KBM-7 (cell line): Measurements from ENCODE around the gene FREM3.
A peak's percentile ranks its signal among the peaks of the same experiment; 100 is the strongest.
"Not testable (repeated sequence)": the region's sequence is repeated elsewhere in the genome, so short reads cannot be mapped to it uniquely, and the experiment has no call there.

ENCODE experiments used
- DNase-seq: peaks from one replicate; pipeline ENCODE4 v3.0.0-alpha.2; 2015
- in situ Hi-C: fragments of 300-500 bp; cut with MboI; formaldehyde crosslinking; loops from 2 replicates; pipeline ENCODE4 v1.14.3; 2020; ENCODE audit warnings: low sequenced_read_pairs, low pct_unique_long_range_greater_than_20kb, mixed read lengths

The FREM3 gene

DNA sequence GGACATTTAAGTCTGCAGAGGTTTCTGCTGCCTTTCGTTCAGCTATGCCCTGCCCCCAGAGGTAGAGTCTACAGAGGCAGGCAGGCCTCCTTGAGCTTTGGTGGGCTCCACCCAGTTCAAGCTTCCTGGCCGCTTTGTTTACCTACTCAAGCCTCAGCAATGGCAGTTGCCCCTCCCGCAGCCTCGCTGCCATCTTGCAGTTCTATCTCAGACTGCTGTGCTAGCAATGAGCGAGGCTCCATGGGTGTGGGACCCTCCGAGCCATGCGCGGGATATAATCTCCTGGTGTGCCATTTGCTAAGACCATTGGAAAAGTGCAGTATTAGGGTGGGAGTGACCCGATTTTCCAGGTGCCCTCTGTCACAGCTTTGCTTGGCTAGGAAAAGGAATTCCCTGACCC, 26.8 kb downstream of the FREM3 start:
- in situ Hi-C loops, DNase-seq: not testable (repeated sequence)

DNA sequence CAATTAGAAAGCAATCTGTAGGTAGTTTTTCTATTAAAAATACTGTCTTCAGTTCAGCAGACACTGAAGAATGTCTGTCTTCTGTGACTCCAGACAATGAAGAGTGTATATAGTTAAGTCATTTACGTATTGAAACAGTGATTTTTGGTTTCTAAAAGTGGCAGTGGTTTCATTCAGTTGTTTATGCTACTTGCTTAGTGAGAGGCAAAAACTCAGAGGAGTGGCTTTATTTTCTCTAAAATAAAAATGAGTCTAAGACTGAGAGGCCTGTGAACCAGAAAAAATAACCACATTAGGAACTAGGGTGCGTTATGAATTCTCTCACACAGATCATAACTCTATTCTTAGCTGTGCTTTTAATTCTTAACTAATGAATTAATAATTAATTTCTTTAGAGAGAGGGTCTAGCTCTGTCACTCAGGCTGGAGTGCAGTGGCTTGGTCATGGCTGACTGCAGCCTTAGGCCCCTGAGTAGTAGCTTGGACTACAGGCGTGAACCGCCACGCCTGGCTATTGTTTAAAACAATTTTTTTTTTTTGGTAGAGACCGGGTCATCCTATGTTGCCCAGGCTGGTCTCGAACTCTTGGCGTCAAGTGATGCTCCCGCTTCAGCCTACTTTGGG, 31.4 kb downstream of the FREM3 start:
- in situ Hi-C loops, result no loop called here
- DNase-seq, result no peak

GRCh38 chr4:143667461-143667860, 33.0 kb downstream of the FREM3 start:
- DNase-seq, result peak; percentile 43
- in situ Hi-C loops, result no loop called here

DNA sequence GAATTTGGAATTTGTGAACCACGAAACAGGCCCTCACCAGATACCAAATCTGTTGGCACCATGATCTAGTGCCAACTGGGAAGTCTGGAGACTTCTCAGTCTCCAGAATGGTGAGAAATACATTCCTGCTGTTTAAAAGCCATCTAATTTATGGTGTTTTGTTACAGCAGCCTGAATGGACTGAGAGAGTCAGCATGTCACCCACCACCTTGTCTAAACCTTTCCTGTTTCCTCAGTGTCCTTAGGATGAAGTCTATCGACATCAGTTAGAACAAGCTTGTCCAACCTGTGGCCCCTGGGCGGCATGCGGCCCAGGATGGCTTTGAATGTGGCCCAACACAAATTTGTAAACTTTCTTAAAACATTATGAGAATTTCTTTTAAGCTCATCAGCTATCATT, 42.1 kb downstream of the FREM3 start:
- in situ Hi-C loops, result no loop called here
- DNase-seq, result no peak

- no peak for DNase-seq
- in situ Hi-C loops, result no loop called here
Observed at GRCh38 chr4:143654571-143654970, 45.9 kb downstream of the FREM3 start.

DNA sequence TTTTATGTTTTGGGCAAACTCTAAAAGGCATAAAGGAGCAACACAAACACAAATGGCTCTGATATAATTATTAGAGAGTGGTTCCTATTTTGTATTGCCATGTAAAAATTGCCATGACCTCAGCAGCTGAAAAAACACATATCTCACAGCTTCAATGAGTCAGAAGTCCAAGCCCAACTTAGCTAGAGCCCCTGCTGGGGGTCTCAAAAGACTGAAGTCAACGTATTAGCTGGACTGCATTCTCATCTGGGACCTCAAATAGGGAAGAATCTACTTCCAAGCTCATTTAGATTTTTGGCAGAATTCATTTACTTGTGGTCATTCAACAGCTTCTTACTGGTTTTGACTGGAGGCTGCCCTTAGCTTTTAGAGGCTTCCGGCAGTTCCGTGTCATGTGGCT, 47.4 kb downstream of the FREM3 start:
- DNase-seq, result no peak
- in situ Hi-C loops, result no loop called here

- in situ Hi-C loops, result no loop called here
- no peak for DNase-seq
Observed at GRCh38 chr4:143643399-143643798, 57.1 kb downstream of the FREM3 start.

- in situ Hi-C loops, result no loop called here
- no peak for DNase-seq
Observed at GRCh38 chr4:143642611-143643010, 57.9 kb downstream of the FREM3 start.

DNA sequence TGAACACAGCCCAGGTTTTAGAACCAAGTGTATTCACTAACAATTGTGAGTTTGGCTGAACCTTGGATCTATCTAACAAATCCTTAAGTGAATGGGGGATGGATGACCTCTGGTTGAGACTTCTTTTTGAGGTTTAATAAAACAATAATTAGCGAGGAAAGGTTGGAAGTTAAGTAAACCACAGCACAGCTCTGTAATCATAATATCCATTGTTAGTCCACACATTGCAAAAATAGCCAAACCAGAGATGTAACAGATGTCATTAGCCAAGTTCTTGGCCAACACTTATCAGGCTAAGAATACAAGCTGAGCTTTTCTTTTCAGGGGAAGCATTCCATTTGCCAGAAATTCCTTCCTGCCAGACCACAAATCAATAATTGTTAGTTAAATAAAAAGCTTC, 59.1 kb downstream of the FREM3 start:
- in situ Hi-C loops, result no loop called here
- DNase-seq, result no peak

DNA sequence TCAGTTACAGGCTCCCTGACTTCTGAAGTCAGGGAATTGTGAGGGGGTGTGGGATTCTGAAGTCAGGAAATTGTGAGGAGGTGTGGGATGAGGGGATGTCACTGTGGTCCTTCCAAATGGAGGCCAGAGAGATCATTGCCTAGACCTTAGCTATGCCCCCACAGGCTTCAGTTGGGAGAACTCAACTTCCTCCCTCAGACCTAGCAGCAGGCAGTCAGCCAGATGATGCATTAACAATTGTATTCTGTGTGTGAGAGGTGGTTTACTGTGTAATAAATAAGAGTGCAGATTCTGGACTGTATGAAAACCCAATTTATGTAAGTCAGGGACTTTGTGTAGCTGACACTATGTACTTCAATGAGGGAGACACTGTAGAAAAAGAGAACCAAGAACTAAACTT, 65.7 kb downstream of the FREM3 start:
- DNase-seq, result no peak
- in situ Hi-C loops, result no loop called here

DNA sequence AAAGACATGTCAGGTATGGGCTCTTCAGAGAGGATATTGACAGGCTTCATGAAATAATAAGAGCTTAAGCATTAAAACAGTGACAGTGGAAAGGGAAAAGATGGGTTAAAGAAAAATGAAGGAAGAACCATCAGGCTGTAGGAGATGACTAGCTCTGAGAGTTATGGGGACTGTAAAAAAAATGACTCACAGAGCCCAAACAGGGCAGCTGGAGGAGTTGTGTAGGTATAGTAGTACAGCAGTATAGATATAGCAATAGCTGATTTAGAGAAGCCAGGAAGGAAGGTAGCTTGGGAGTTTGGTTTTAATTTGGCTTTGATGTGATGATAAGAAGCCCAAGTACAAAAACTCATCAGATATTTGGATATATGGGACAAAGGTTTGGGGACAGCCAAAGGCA, 66.6 kb downstream of the FREM3 start:
- no peak for DNase-seq
- in situ Hi-C loops, result no loop called here

DNA sequence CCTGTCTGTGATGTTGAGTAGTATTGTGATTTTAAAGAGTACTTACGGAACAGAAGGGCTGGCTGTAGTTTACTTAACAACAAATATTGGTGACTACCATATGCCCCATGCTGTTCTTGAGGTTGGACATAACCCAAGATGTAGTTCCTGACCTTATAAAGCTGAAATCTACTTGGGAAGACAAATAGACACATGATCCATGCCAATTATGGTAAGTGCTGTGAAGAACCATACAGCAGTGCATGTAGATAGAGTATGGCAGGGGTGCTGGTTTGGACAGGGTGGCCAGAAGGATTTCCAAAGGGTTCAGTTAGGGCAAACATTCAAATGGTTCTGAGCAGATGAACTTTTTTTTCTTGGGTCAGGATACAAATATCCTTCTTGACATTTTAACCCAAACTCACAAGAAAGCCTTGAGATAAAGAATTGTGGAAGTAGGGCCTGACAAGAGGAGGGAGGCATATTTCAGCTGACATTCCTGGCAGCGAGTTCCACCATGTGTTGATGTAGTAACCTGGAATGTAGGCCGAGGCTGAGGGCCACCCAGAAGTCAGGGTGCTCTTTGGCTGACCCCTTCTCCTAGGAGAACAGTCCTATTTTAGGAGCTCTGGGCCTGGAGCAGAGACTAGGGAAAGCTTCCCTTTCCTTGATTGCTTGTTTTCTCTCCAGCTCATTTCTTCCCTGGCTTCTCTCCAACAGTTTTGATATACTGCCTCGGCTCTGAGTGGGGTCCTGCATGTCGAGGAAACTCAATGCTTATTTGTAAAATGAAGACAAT, 74.2 kb downstream of the FREM3 start:
- DNase-seq, result no peak
- in situ Hi-C loops, result no loop called here

GRCh38 chr4:143625632-143626031, 74.8 kb downstream of the FREM3 start:
- in situ Hi-C loops, result no loop called here
- no peak for DNase-seq

DNA sequence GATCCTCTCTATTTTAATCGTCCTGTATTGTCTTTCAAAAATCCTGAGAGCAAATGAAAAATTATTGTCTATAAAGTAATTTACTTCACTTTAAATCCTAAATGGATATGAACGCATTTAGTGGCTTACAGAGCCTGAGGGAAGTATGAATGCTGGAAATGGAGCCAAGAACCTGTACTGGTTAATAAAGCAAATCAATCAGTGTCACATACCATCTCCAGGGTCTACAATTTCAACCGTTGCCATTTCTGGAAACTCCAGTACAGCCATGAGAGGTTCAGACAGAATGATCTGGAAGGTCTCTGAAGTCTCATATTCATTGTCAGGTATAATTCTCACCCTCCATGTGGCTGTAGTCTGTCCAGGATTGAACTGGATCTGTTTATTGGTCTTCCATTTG, 76.6 kb downstream of the FREM3 start:
- in situ Hi-C loops, result no loop called here
- DNase-seq, result no peak

DNA sequence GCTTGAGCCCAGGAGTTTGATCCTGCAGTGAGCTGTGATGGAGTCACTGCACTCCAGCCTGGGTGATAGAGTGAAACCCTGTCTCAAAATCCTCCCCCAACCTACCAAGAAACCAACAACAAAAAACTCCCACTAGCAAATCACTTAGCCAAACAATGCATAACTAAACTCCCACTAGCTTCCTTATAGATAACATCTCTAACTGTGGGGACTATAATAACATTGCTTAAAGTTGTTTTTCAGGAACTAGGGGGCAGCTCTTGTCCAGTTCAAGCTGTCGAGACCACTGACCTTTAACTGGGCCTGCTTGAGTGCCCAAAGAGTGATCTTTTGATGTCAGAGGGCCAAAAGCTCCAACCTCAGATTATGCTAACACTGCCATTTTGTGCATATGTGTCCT, 81.7 kb downstream of the FREM3 start:
- DNase-seq, result peak; percentile 18
- in situ Hi-C loops, result no loop called here

GRCh38 chr4:143617994-143618679, 82.3 kb downstream of the FREM3 start:
- no peak for DNase-seq
- in situ Hi-C loops, result no loop called here

GRCh38 chr4:143616771-143617170, 83.7 kb downstream of the FREM3 start:
- DNase-seq, result peak; percentile 50
- in situ Hi-C loops, result no loop called here

GRCh38 chr4:143609492-143609891, 91.0 kb downstream of the FREM3 start:
- in situ Hi-C loops, result no loop called here
- DNase-seq, result no peak

- in situ Hi-C loops, result no loop called here
- DNase-seq, result no peak
Observed at GRCh38 chr4:143606480-143606879, 94.0 kb downstream of the FREM3 start.

- in situ Hi-C loops, result no loop called here
- no peak for DNase-seq
Observed at GRCh38 chr4:143599827-143600226, 100.6 kb downstream of the FREM3 start.
